Bone marrow (tissue), 2 donors: Measurements from ENCODE around the gene CHD6.
A peak's percentile ranks its signal among the peaks of the same experiment; 100 is the strongest.

ENCODE experiments used
- DNase-seq, 2 donors: peaks; one replicate each; lab custom pipeline; 2025; lab: John Stamatoyannopoulos, UW

CHD6 gene

GRCh38 chr20:41507436-41507835, 110.7 kb downstream of the CHD6 start:
- no peak for DNase-seq

DNA sequence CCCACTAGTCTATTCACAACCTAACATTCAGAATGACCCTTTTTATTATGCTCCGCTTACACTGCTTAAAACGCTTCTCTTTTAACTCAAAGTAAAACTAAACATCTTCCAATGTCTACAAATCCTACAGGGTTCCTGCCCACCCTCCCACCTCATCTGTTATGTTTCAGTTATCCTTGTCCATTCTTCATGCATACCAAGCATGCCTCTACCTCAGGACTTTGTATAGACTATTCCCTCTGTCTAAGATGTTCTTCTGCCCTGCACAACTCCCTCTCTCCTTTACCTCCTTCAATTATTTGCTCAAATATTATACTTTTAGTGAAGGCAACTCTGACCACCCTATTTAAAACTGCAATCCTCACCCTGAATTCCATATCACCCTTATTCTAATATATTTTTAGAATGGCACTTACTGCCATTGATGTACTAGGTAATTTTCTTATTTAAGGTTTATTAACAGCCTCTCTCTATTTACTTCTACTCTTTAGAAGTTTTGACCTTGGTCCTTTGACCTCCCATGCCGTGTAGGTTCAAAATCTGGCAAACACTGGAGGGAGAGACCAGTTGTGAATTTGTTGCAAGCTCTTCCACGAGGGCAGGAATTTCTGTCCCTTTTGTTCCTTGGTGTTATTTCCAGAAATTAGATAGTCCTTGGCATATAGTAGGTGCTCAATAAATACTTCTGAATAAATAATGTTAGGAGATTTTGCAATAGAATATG, 111.8 kb downstream of the CHD6 start:
- DNase-seq = no peak

DNA sequence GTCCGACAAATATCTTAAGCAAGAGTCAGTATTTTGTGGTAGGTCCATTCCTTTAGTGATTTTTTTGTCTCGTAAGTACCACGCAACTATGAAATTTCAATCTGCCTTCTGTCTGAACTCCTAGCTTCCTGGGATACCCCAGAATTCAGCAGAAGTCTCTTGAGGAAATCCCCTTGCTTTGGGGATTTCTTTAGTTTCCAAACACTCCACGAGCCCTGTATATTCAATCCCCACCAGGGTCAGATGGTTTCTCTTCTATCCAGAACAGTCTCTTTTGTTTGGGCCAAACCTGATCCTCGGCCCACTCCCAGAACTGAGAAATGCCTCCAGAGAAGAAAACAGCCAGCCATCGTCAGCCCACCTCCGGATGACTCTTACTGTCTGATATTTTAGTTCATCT, 113.0 kb downstream of the CHD6 start:
- no peak for DNase-seq

DNA sequence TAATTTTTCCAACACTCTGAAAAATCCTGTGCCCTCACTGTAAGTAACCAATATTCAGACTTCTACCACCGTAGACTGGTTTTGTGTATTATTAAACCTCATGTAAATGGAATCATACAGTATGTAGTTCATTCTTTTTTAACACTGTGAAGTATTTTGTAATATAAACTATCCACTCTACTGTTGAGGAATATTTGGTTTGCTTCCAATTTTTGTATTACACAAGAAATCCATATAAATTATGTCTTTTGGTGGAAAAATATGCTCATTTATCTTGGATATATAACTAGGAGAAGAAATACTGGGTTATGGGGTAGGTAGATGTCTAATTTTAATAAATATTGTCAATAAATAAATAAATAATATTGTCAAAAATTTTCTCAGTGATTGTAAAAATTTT, 116.8 kb downstream of the CHD6 start:
- DNase-seq = no peak

- DNase-seq = no peak
Observed at GRCh38 chr20:41499961-41500725, 118.0 kb downstream of the CHD6 start.

GRCh38 chr20:41499064-41499463, 119.1 kb downstream of the CHD6 start:
- DNase-seq = no peak

GRCh38 chr20:41497186-41497895, 120.8 kb downstream of the CHD6 start:
- DNase-seq = no peak

- DNase-seq = no peak
Observed at GRCh38 chr20:41494451-41494850, 123.7 kb downstream of the CHD6 start.

- DNase-seq = no peak
Observed at GRCh38 chr20:41483553-41483930, 134.6 kb downstream of the CHD6 start.

DNA sequence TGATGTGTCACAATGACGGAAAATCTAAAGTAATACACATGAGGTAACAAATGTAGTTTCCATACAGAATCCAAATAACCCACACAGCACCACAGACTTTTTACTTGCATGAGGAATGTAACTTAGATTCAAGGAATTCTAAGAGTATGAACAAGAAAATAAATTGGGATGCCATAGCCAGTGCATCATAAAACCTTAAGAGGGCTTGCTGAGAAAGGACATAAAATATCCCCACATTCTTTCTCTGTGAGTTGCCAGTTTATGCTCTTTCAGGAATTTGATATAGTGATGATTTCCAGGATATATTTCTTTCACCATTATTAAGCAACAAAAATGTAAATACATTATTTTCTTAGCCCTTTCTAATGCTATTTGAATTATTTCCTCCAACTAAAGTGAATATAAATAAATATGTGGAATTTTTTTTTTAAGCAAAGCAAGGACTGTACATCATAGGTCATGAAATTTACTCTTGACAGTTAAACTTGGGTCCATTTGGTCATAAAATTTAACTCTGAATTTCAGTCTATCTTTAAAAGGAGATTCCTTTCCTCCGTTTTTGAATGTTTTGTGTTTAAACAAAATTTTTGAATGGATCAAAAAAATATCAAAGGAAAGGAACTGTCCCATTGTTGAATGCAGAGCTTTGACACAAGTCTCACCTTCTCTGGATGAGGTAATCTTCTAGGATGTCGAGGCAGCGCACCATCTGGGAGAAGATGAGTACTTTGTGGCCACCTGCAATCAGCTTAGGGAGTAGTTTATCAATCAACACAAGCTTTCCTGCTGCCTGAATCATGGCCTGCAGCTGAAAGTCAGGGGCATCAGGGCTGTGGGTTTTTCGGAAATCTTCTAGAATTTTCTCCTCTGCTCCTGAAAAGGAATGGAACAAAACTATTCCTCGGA, 135.3 kb downstream of the CHD6 start:
- no peak for DNase-seq

- DNase-seq = peak in 1 of 2 donors; percentile 55
Observed at GRCh38 chr20:41480054-41480770, 138.0 kb downstream of the CHD6 start.

GRCh38 chr20:41479113-41479512, 139.1 kb downstream of the CHD6 start:
- no peak for DNase-seq

- DNase-seq = no peak
Observed at GRCh38 chr20:41478026-41478425, 140.2 kb downstream of the CHD6 start.

DNA sequence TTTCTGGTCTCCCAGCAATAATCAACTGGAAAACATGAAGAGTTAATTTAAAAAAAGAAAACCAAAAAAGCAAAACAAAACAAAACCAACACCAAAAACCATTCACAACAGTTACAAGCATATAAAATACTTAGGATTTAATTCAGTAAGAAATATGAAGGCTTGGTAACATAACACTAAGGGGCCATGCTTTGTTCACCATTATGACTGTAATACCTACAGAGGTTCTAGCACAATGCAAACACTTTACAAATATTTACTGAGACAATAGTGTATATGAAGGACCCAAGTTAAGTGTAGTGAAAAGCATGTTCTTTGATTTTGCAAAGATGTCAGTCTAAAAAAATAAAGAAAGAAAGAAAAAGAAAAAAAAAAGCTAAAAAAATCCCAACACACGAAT, 141.7 kb downstream of the CHD6 start:
- DNase-seq = no peak

GRCh38 chr20:41476013-41476441, 142.2 kb downstream of the CHD6 start:
- no peak for DNase-seq

DNA sequence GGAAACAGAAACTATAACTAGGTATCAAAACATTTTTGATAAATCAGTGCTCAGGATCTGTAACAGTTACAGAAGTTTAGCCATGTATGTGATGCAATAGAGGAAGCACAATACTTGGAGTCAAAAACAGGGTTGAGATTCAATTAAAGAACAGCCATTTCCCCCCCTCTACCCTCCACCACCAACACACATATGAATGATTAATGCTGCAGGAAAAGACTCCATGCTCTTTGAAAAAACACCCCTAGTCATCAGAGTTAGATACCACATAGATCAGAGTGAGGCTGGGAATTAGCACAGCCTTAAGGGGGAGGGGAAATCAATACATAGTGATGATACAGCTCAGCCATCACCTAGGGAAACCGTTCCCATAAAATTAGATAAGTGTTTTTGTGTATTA, 142.7 kb downstream of the CHD6 start:
- no peak for DNase-seq

GRCh38 chr20:41470362-41471095, 147.6 kb downstream of the CHD6 start:
- no peak for DNase-seq

DNA sequence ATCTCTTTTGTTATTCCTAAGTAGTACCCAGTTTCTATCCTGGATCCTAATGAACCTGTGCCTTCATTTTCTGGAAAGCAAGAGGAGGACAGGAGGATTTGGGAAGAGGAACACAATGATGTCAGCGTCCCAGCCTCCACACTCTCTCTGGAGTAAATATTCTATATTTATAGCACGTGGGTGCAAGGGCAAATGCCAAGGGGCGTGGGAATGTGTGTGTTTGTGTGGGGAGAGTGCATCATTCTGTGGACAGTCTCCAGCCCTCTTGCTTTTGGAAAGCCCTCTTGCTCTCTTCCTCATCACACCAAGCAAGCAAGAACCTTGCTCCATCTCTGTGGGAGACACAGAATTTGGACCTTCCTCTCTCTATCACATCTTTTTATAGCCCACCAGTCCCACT, 148.3 kb downstream of the CHD6 start:
- DNase-seq = no peak

DNA sequence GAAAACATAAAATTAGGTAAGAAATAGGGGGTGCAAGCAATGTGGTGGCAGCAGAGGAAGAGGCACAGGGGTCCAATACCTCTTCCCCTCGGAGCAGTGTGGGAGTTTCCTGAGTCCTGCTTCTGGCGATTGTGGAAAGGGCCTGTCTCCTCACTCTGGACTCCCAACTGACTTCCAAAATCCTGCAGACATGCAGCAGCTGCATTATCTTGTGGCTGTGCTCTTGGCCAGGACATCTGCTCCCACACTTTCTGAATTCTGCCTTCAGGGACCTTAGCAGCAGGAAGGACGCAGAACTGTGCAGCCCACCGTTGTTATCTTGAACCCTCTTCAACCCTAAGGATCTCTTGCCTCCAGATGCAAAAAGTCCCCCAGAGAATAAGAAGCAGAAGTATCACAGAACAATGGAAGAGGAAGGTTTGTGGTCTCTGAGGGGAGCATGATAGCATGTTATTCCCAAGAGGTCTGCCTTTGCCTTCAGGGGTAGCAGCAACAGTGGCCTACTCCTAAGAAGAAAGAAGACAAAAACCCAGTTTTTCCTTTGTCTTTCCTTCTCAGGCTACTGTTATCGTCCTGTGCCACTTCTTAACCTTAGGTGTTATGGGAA, 149.1 kb downstream of the CHD6 start:
- no peak for DNase-seq

- no peak for DNase-seq
Observed at GRCh38 chr20:41467690-41468089, 150.5 kb downstream of the CHD6 start.
